ENCODE results near the gene CDC34.

Gene CDC34

DNA sequence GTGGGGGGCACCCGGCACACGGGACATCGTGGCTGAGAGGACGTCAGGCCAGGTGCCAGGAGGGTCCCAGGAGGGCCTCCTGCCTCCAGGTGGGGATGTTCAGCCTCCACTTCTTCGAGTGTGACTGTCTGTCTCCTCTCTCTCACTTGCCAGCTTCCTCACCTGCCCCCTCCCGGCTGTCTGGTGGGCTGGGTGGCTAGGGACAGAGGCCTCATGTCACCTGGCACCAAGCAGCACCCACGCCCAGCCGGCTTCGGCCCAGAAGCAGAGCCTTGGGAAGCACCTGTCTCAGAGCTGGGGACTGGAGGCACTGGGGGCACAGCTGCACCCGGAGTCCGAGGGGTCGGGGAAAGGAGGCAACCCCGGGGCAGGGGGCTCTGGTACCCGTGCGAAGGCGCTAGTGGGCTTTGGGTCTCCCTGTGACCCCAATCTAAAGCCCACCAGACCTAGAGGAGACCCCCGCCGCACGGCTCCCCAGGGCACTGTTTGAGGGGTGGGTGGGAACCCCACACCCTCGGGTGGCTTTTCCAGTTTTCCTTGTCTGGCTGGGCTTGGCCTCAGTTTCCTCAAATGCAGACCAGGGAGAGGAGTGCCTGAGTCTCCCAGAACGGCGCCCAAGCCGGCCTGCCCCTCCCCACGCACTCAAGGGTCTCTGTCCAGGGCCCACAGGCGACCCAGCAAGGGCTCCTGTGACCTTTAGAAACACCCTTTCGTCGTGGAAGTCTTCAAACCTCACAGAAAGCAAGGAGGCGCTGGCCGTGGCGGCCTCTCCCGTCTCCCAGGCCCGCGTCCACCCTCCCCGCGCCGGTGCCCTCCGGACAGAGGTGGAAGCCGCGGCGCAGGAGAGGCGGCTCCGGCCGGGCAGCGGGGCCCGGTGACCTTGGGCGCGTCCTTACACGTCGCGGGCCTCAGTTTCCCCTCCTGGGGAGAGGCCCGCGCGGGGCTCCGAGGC lies 57.5 kb downstream of the CDC34 start:
- no peak for DNase-seq (ENCODE audit: low spot score)

DNA sequence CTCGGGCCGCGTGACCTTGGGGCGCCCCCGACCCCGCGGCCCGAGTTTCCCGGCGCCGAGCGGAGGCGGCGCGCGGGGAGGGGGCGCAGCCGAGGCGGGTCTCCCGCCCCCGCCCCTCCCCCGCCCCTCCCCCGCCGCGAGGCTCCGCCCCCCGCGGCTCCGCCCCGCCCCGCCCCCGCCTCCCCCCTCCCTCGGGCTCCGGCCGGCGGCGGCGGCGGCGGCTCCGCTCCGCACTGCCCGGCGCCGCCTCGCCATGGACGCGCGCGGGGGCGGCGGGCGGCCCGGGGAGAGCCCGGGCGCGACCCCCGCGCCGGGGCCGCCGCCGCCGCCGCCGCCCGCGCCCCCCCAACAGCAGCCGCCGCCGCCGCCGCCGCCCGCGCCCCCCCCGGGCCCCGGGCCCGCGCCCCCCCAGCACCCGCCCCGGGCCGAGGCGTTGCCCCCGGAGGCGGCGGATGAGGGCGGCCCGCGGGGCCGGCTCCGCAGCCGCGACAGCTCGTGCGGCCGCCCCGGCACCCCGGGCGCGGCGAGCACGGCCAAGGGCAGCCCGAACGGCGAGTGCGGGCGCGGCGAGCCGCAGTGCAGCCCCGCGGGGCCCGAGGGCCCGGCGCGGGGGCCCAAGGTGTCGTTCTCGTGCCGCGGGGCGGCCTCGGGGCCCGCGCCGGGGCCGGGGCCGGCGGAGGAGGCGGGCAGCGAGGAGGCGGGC lies 58.3 kb downstream of the CDC34 start, which contains the start of gene HCN2:
TSS of gene HCN2 (plus strand) at position 189 of the 703 bp plus-strand sequence. CDS start at position 254, 65 bp downstream.
- no peak for DNase-seq (ENCODE audit: low spot score)

DNA sequence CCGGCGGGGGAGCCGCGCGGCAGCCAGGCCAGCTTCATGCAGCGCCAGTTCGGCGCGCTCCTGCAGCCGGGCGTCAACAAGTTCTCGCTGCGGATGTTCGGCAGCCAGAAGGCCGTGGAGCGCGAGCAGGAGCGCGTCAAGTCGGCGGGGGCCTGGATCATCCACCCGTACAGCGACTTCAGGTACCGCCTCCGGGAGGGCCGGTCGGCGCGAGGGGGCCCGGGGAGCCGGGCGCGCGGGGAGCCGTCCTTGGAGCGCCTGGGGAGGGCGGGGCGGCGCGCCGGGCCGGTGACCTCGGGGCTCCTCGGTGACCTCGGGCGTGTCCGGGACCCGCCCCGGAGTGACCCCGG lies 58.8 kb downstream of the CDC34 start:
- no peak for DNase-seq (ENCODE audit: low spot score)

DNA sequence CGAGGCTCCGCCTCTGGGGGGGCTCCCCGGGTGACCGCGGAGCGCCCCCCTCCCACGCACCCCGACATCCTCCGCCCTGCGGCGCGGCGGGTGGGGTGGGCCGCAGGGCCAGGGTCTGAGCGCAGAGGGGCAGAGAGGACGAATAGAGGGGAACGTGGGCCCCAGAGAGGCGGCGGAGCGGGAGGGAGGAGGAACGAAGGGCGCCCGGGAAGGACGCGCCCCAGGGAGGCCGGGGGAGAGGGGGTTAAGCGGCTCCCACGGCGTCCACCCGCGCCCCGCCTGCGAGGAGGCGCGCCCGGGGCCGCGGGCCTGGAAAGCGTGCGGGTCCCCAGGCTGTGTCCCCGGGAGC lies 59.2 kb downstream of the CDC34 start:
- DNase-seq (ENCODE audit: low spot score) = no peak

DNA sequence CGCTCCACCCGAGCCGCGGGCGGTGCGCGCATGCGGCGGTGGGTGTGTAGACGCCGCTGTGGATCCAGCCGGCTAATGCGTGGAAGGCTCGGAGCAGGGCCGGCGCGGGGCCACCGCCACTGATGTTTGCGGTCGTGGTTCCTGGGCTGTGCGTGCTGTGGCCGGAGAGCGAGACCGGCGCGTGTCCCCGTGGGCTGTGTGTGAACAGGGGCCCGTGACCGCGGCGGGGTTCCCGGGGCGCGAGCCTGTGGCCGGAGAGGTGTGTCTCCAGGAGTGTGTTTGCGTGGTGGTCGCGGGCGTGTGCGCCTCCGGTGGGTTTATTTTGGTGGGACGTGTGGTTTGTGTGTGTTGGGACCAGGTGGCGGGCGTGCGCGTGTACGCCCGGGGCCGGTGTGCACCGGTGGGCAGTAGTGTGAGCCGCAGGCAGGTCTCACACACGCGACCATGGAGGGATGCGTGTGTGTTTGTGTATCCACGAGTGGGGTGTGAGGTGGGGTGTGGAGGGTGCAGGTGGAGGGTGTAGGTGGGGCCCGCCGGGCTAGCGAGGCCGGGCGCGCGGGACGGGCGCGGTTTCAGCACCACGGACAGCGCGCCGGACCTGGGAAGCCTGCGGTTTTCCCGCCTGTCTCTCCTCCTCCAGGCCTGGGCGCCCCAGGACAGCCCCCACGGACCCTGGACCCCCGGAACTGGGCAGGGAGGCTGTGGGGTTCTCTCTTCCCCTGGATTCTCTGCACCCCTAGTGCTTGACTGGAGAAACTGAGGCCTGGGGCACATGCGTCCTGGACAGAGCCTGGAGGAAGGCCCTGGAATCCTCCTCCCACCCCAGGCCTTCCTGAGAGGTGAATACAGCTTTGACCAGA lies 59.8 kb downstream of the CDC34 start:
- no peak for DNase-seq (ENCODE audit: low spot score)

All from COLO829 (cell line).